Measurements from ENCODE around the gene FGD3.

DNA sequence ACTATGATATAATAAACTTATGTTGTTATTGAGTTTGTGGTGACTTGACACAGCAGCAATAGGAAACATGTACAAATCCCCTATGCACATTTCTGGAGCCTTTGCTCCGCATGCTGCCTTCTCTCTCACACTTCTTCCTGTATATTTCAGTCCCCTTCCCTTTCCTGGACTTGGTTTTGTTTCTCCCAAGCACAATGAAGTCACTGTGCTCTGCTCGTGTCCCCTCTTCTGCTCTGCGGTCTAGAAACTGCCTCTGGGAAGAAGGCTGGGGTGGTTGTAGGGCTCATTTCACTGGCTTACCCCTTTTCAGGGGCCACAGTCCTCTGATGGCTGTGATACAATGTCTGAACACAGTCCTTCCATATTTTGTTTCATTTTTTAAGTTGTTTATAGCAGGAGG is 15.7 kb upstream of the FGD3 start:
- TF ChIP-seq POLR2A (IDR thresholded peaks at IDR 0.05; ENCODE audit: low read length) (no peak), ESRRA (IDR thresholded peaks at IDR 0.05; ENCODE audit: borderline replicate concordance, low read length) (no peak), RNF2 (IDR thresholded peaks at IDR 0.05; ENCODE audit: borderline replicate concordance, low read depth) (no peak), EP300 (IDR thresholded peaks at IDR 0.05) (no peak), RAD21 (conservative IDR thresholded peaks at IDR 0.05 in 1 of 2, IDR thresholded peaks at IDR 0.05 in 1 of 2) (no peak), JUNB (IDR thresholded peaks at IDR 0.05) (no peak)
- TF ChIP-seq, protein P1, sequence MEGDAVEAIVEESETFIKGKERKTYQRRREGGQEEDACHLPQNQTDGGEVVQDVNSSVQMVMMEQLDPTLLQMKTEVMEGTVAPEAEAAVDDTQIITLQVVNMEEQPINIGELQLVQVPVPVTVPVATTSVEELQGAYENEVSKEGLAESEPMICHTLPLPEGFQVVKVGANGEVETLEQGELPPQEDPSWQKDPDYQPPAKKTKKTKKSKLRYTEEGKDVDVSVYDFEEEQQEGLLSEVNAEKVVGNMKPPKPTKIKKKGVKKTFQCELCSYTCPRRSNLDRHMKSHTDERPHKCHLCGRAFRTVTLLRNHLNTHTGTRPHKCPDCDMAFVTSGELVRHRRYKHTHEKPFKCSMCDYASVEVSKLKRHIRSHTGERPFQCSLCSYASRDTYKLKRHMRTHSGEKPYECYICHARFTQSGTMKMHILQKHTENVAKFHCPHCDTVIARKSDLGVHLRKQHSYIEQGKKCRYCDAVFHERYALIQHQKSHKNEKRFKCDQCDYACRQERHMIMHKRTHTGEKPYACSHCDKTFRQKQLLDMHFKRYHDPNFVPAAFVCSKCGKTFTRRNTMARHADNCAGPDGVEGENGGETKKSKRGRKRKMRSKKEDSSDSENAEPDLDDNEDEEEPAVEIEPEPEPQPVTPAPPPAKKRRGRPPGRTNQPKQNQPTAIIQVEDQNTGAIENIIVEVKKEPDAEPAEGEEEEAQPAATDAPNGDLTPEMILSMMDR (IDR thresholded peaks at IDR 0.05), result no peak
- TF ChIP-seq, protein P2, sequence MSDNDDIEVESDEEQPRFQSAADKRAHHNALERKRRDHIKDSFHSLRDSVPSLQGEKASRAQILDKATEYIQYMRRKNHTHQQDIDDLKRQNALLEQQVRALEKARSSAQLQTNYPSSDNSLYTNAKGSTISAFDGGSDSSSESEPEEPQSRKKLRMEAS (IDR thresholded peaks at IDR 0.05), result no peak

Measured in A549 (cell line).